CD4-positive, alpha-beta T cell treated with Interleukin-21 for 1 hour (primary cell): ENCODE data around the gene BOLA2.
"Not testable (repeated sequence)": the region's sequence is repeated elsewhere in the genome, so short reads cannot be mapped to it uniquely, and the experiment has no call there.

Source experiments
- DNase-seq: peaks from one replicate; pipeline ENCODE4 v3.0.0-alpha.2; 2020

The BOLA2 gene

GRCh38 chr16:29454269-29454668 is at the start of gene BOLA2, which contains the start of gene SLX1B:
BOLA2 (minus strand) TSS chr16:29454351; CDS start chr16:29454253, 98 bp downstream.
SLX1B (plus strand) TSS chr16:29454533.
- not testable (repeated sequence) for DNase-seq

- DNase-seq: not testable (repeated sequence)
These were observed 28.1 kb upstream of the BOLA2 start for GRCh38 chr16:29482276-29482675.

GRCh38 chr16:29472065-29472464 is 17.9 kb upstream of the BOLA2 start:
- DNase-seq: not testable (repeated sequence)

GRCh38 chr16:29469660-29470059 is 15.5 kb upstream of the BOLA2 start:
- DNase-seq: peak; percentile 72

- DNase-seq: not testable (repeated sequence)
These were observed 13.7 kb upstream of the BOLA2 start for GRCh38 chr16:29467654-29468366.

GRCh38 chr16:29466904-29467303 is 12.8 kb upstream of the BOLA2 start:
- DNase-seq: not testable (repeated sequence)

- DNase-seq: not testable (repeated sequence)
These were observed 12.1 kb upstream of the BOLA2 start for GRCh38 chr16:29465985-29466824.

GRCh38 chr16:29460647-29461030 is 6.5 kb upstream of the BOLA2 start:
- not testable (repeated sequence) for DNase-seq

- DNase-seq: not testable (repeated sequence)
These were observed 5.8 kb upstream of the BOLA2 start, which contains the start of gene SULT1A4 for GRCh38 chr16:29459706-29460646. SULT1A4 (plus strand) TSS chr16:29459913; CDS start chr16:29461386, 1,473 bp downstream.

GRCh38 chr16:29457660-29458059 is 3.5 kb upstream of the BOLA2 start:
- not testable (repeated sequence) for DNase-seq

GRCh38 chr16:29454828-29455227 is 677 bp upstream of the BOLA2 start:
- DNase-seq: not testable (repeated sequence)

GRCh38 chr16:29453754-29454153 is 397 bp downstream of the BOLA2 start:
- not testable (repeated sequence) for DNase-seq

- DNase-seq: not testable (repeated sequence)
These were observed 28.8 kb downstream of the BOLA2 start for GRCh38 chr16:29425390-29425789.

- DNase-seq: not testable (repeated sequence)
These were observed 30.6 kb downstream of the BOLA2 start for GRCh38 chr16:29423587-29423986.

- DNase-seq: not testable (repeated sequence)
These were observed 48.9 kb downstream of the BOLA2 start for GRCh38 chr16:29405249-29405648.
